GM12878 (cell line): Measurements from ENCODE around the gene FARS2. TPM values are rescaled to one million over a fixed set of nuclear protein-coding genes. Genes with fewer than 3 reads are reported as not detected.

Source experiments
- BHLHE40 ChIP-seq, 2 experiments: fragments of 450-650 bp in 1 of 2; IDR thresholded peaks; 2 replicates each; pipeline ENCODE4 v1.6.1; 2011 to 2017; ENCODE audit warnings: low read depth in 2 of 2, borderline replicate concordance in 1 of 2, improper control_type of control experiment in 1 of 2, low read length in 1 of 2, mild to moderate bottlenecking in 1 of 2
- DPF2 ChIP-seq: fragments of 450-650 bp; IDR thresholded peaks from 2 replicates; pipeline ENCODE4 v1.6.1; 2017; ENCODE audit warnings: mild to moderate bottlenecking
- EP300 ChIP-seq, 2 experiments: fragments of 150-350 bp in 1 of 2; IDR thresholded peaks; 2 replicates each; pipeline ENCODE4 v1.6.1; 2011 to 2012; ENCODE audit warnings: low read depth in 2 of 2, low read length in 2 of 2, borderline replicate concordance in 1 of 2, improper control_type of control experiment in 1 of 2, inconsistent platforms in 1 of 2; ENCODE audit not compliant: control insufficient read depth in 1 of 2
- ETV6 ChIP-seq, 2 experiments: fragments of 450-650 bp in 1 of 2; IDR thresholded peaks in 1 of 2; conservative IDR thresholded peaks in 1 of 2; 2 replicates each; pipeline ENCODE4 v1.6.1; 2014; ENCODE audit warnings: antibody characterized with exemption in 1 of 2, borderline replicate concordance in 1 of 2, low read depth in 1 of 2, mild to moderate bottlenecking in 1 of 2, moderate library complexity in 1 of 2
- IKZF2 ChIP-seq, 2 experiments: fragments of 450-650 bp; IDR thresholded peaks; 2 replicates each; pipeline ENCODE4 v1.6.1; 2017; ENCODE audit warnings: mild to moderate bottlenecking in 2 of 2, moderate library complexity in 2 of 2
- JUNB ChIP-seq: IDR thresholded peaks from 2 replicates; pipeline ENCODE4 v1.6.1; 2016; ENCODE audit warnings: antibody characterized with exemption, mild to moderate bottlenecking
- MYB ChIP-seq: fragments of 150-350 bp; IDR thresholded peaks from 2 replicates; pipeline ENCODE4 v1.6.1; 2014; ENCODE audit warnings: mild to moderate bottlenecking, low read depth, low read length, borderline replicate concordance
- NFIC ChIP-seq: IDR thresholded peaks from 2 replicates; pipeline ENCODE4 v1.6.1; 2012; ENCODE audit warnings: low read depth, mild to moderate bottlenecking, inconsistent platforms, low read length, moderate library complexity
- NR2F1 ChIP-seq: fragments of 450-650 bp; conservative IDR thresholded peaks from 2 replicates; pipeline ENCODE4 v1.6.1; 2017; ENCODE audit warnings: mild to moderate bottlenecking
- POLR2AphosphoS5 ChIP-seq: IDR thresholded peaks from 2 replicates; pipeline ENCODE4 v1.6.1; 2011; ENCODE audit warnings: mild to moderate bottlenecking, low read length, inconsistent platforms
- RCOR1 ChIP-seq: conservative IDR thresholded peaks from 2 replicates; pipeline ENCODE4 v1.6.1; 2012; ENCODE audit warnings: low read depth, low read length, improper control_type of control experiment
- ZNF622 ChIP-seq: fragments of 450-650 bp; IDR thresholded peaks from 2 replicates; pipeline ENCODE4 v1.6.1; 2017; ENCODE audit warnings: mild to moderate bottlenecking, inconsistent platforms
- ZZZ3 ChIP-seq: IDR thresholded peaks from 2 replicates; pipeline ENCODE4 v1.6.1; 2011; ENCODE audit warnings: low read depth; ENCODE audit not compliant: control insufficient read depth, insufficient read length
- polyA plus RNA-seq, 11 experiments: library from polyadenylated mRNA; depleted of rRNA in 4 of 11; unstranded in 6 of 11; stranded (reverse) in 5 of 11; fragments of >200 nt; fragmentation: Nextera tagmentation in 4 of 11; fragmentation: Illumina TruSeq in 1 of 11; extraction: Ambion mirVana in 4 of 11; extraction: Trizol in 1 of 11; gene quantifications; 1 replicate in 1 of 11; 2 replicates in 10 of 11; pipeline versions ENCODE4 v1.2.1 to v1.2.3, GENCODE V29; 2011 to 2016; ENCODE audit warnings: inconsistent platforms in 2 of 11, missing spikeins in 2 of 11, low read depth in 1 of 11
- total RNA-seq, 4 experiments: library from RNA; depleted of rRNA in 3 of 4; stranded (reverse); fragments of >200 nt in 3 of 4; fragmentation: Illumina TruSeq in 1 of 4; extraction: Trizol in 1 of 4; gene quantifications; 2 replicates each; pipeline versions ENCODE4 v1.2.1 to v1.2.3, GENCODE V29; 2013 to 2021
- TF ChIP-seq, protein P1 (sequence below): fragments of 450-650 bp; IDR thresholded peaks from 2 replicates; pipeline ENCODE4 v1.6.1; 2017; ENCODE audit warnings: low read depth, mild to moderate bottlenecking, moderate library complexity

FARS2 gene
- total and polyA plus RNA-seq, 10 of the 15 experiments (the other 5 are each of a cell fraction or from before 2014, with no cell fraction given), result 16.8 to 46.7 (median 25.6) TPM

- TF ChIP-seq BHLHE40 (IDR thresholded peaks at IDR 0.05; ENCODE audit: borderline replicate concordance in 1 of 2, low read depth in 2 of 2, low read length in 1 of 2) (no peak), NFIC (peak; percentile 73), ZZZ3 (no peak), MYB (no peak), EP300 (IDR thresholded peaks at IDR 0.05; ENCODE audit: borderline replicate concordance in 1 of 2, control insufficient read depth in 1 of 2, low read depth in 2 of 2, low read length in 2 of 2) (0 out of 4 replicates have a peak, but pooled peaks of 1 of the 2 experiments have one; percentile 19), ETV6 (conservative IDR thresholded peaks at IDR 0.05 in 1 of 2, IDR thresholded peaks at IDR 0.05 in 1 of 2; ENCODE audit: borderline replicate concordance in 1 of 2, low read depth in 1 of 2) (peak in 1 of 2 experiments; percentile 81; a peak in 1 of 4 replicates), ZNF622 (no peak), IKZF2 (IDR thresholded peaks at IDR 0.05) (peak; percentile 84 to 90), POLR2AphosphoS5 (no peak), DPF2 (0 out of 2 replicates have a peak, but pooled peaks have one; percentile 31), JUNB (peak; percentile 59), NR2F1 (peak; percentile 91), RCOR1 (no peak)
- TF ChIP-seq, protein P1, sequence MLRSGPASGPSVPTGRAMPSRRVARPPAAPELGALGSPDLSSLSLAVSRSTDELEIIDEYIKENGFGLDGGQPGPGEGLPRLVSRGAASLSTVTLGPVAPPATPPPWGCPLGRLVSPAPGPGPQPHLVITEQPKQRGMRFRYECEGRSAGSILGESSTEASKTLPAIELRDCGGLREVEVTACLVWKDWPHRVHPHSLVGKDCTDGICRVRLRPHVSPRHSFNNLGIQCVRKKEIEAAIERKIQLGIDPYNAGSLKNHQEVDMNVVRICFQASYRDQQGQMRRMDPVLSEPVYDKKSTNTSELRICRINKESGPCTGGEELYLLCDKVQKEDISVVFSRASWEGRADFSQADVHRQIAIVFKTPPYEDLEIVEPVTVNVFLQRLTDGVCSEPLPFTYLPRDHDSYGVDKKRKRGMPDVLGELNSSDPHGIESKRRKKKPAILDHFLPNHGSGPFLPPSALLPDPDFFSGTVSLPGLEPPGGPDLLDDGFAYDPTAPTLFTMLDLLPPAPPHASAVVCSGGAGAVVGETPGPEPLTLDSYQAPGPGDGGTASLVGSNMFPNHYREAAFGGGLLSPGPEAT, result peak; percentile 50; the same call in 1 of the 2 replicates
Observed at GRCh38 chr6:5335020-5335419, 73.7 kb downstream of the FARS2 start (continued).
